Subcutaneous abdominal adipose tissue (tissue), 5 donors: ENCODE data around the gene PAQR3.

ENCODE experiments used
- H3K27ac ChIP-seq: one replicate; pipeline ENCODE4 v1.7.0; 2013; ENCODE audit warnings: low read depth, mild to moderate bottlenecking, inconsistent platforms, low read length, moderate library complexity
- H3K27me3 ChIP-seq, 5 donors: one replicate each; pipeline ENCODE4 v1.7.0; 2013; ENCODE audit warnings: low read length in 5 of 5, inconsistent platforms in 1 of 5; ENCODE audit not compliant: control insufficient read depth in 5 of 5, insufficient read depth in 4 of 5
- H3K36me3 ChIP-seq, 5 donors: one replicate each; pipeline ENCODE4 v1.7.0; 2013; ENCODE audit warnings: low read length in 5 of 5; ENCODE audit not compliant: control insufficient read depth in 5 of 5, insufficient read depth in 5 of 5
- H3K4me1 ChIP-seq, 5 donors: one replicate each; pipeline ENCODE4 v1.7.0; 2013; ENCODE audit warnings: low read length in 5 of 5, mild to moderate bottlenecking in 3 of 5, moderate library complexity in 1 of 5; ENCODE audit not compliant: control insufficient read depth in 5 of 5, insufficient read depth in 5 of 5
- H3K4me3 ChIP-seq, 5 donors: one replicate each; pipeline ENCODE4 v1.7.0; 2013; ENCODE audit warnings: low read length in 5 of 5, low read depth in 1 of 5
- H3K9ac ChIP-seq, 5 donors: one replicate each; pipeline ENCODE4 v1.7.0; 2013; ENCODE audit warnings: low read length in 5 of 5, mild to moderate bottlenecking in 4 of 5, moderate library complexity in 3 of 5
- H3K9me3 ChIP-seq, 5 donors: one replicate each; pipeline ENCODE4 v1.7.0; 2013; ENCODE audit warnings: low read length in 5 of 5; ENCODE audit not compliant: control insufficient read depth in 5 of 5
- donor health status: healthy.
- donor health status: healthy.
- donor health status: healthy.
- donor health status: healthy.
- donor health status: healthy.

Gene PAQR3

GRCh38 chr4:78953769-78954666, 14.8 kb upstream of the PAQR3 start:
- no peak overlapping the region for H3K9ac ChIP-seq
- no peaks in the 10 kb centered on the region for H3K4me1 ChIP-seq
- no peaks in the 10 kb centered on the region for H3K36me3 ChIP-seq
- H3K27me3 ChIP-seq, result no peaks in the 10 kb centered on the region
- no peaks in the 10 kb centered on the region for H3K9me3 ChIP-seq
- H3K27ac ChIP-seq, result no peak overlapping the region
- H3K4me3 ChIP-seq, result no peak overlapping the region

GRCh38 chr4:78953231-78953630, 14.0 kb upstream of the PAQR3 start:
- Histone ChIP-seq H3K9ac (no peak overlapping the region), H3K27ac (no peak overlapping the region), H3K4me1 (no peaks in the 10 kb centered on the region), H3K9me3 (no peaks in the 10 kb centered on the region), H3K27me3 (no peaks in the 10 kb centered on the region), H3K36me3 (no peaks in the 10 kb centered on the region), H3K4me3 (no peak overlapping the region)

GRCh38 chr4:78951862-78952472, 12.7 kb upstream of the PAQR3 start:
- H3K9ac ChIP-seq, result no peak overlapping the region
- no peaks in the 10 kb centered on the region for H3K4me1 ChIP-seq
- no peak overlapping the region for H3K27ac ChIP-seq
- no peaks in the 10 kb centered on the region for H3K9me3 ChIP-seq
- H3K4me3 ChIP-seq, result no peak overlapping the region
- H3K36me3 ChIP-seq, result no peaks in the 10 kb centered on the region
- H3K27me3 ChIP-seq, result no peaks in the 10 kb centered on the region

GRCh38 chr4:78949735-78950134, 10.5 kb upstream of the PAQR3 start:
- no peaks in the 10 kb centered on the region for H3K4me1 ChIP-seq
- no peaks in the 10 kb centered on the region for H3K27me3 ChIP-seq
- no peaks in the 10 kb centered on the region for H3K9me3 ChIP-seq
- H3K9ac ChIP-seq, result no peak overlapping the region
- H3K36me3 ChIP-seq, result no peaks in the 10 kb centered on the region
- H3K4me3 ChIP-seq, result no peak overlapping the region
- H3K27ac ChIP-seq, result no peak overlapping the region

GRCh38 chr4:78945651-78946179, 6.5 kb upstream of the PAQR3 start:
- Histone ChIP-seq H3K9me3 (no peaks in the 10 kb centered on the region), H3K27me3 (no peaks in the 10 kb centered on the region), H3K27ac (no peak overlapping the region), H3K36me3 (no peaks in the 10 kb centered on the region), H3K4me3 (no peak overlapping the region), H3K9ac (no peak overlapping the region), H3K4me1 (no peaks in the 10 kb centered on the region)

GRCh38 chr4:78944381-78944780, 5.1 kb upstream of the PAQR3 start:
- Histone ChIP-seq H3K4me3 (no peak overlapping the region), H3K9ac (no peak overlapping the region), H3K9me3 (no peaks in the 10 kb centered on the region), H3K27me3 (no peaks in the 10 kb centered on the region), H3K4me1 (peaks cover 0 to 7% (median 6%) of the 10 kb centered on the region in 5 donors), H3K36me3 (no peaks in the 10 kb centered on the region), H3K27ac (no peak overlapping the region)

GRCh38 chr4:78940752-78941151, 1.5 kb upstream of the PAQR3 start:
- H3K9me3 ChIP-seq, result no peaks in the 10 kb centered on the region
- H3K4me1 ChIP-seq, result peaks cover 0 to 20% (median 17%) of the 10 kb centered on the region in 5 donors
- H3K27me3 ChIP-seq, result no peaks in the 10 kb centered on the region
- no peak overlapping the region for H3K9ac ChIP-seq
- H3K27ac ChIP-seq, result no peak overlapping the region
- H3K4me3 ChIP-seq, result no peak overlapping the region
- no peaks in the 10 kb centered on the region for H3K36me3 ChIP-seq

- Histone ChIP-seq H3K4me1 (peaks cover 0 to 20% (median 17%) of the 10 kb centered on the region in 5 donors), H3K27ac (no peak overlapping the region), H3K27me3 (no peaks in the 10 kb centered on the region), H3K4me3 (peak overlapping the region; percentile 57 to 95 (median 94)), H3K9ac (peak overlapping the region in 4 of 5 donors; percentile 22 to 68 (median 42)), H3K36me3 (no peaks in the 10 kb centered on the region), H3K9me3 (no peaks in the 10 kb centered on the region)
These were observed 400 bp upstream of the PAQR3 start for GRCh38 chr4:78939667-78940008.

- H3K36me3 ChIP-seq, result no peaks in the 10 kb centered on the region
- H3K27me3 ChIP-seq, result no peaks in the 10 kb centered on the region
- H3K4me1 ChIP-seq, result peaks cover 0 to 20% (median 17%) of the 10 kb centered on the region in 5 donors
- H3K9me3 ChIP-seq, result no peaks in the 10 kb centered on the region
- peak overlapping the region; percentile 83 to 95 (median 94) for H3K4me3 ChIP-seq
- no peak overlapping the region for H3K27ac ChIP-seq
- peak overlapping the region; percentile 67 to 92 (median 82) for H3K9ac ChIP-seq
These were observed 767 bp downstream of the PAQR3 start for GRCh38 chr4:78938474-78938867.

GRCh38 chr4:78937837-78938236, 1.4 kb downstream of the PAQR3 start:
- no peaks in the 10 kb centered on the region for H3K9me3 ChIP-seq
- H3K9ac ChIP-seq, result no peak overlapping the region
- peak overlapping the region in 1 of 5 donors; percentile 95 for H3K4me3 ChIP-seq
- H3K27me3 ChIP-seq, result no peaks in the 10 kb centered on the region
- no peaks in the 10 kb centered on the region for H3K36me3 ChIP-seq
- peaks cover 0 to 20% (median 17%) of the 10 kb centered on the region in 5 donors for H3K4me1 ChIP-seq
- H3K27ac ChIP-seq, result no peak overlapping the region
